Esophagus muscularis mucosa (tissue), 4 donors: Measurements from ENCODE around the gene RIPOR2.

Experiments
- EP300 ChIP-seq: sonication (generic); formaldehyde crosslinking; IDR thresholded peaks from one replicate; pipeline ENCODE4 v1.6.1; 2017; ENCODE audit warnings: antibody characterized with exemption
- POLR2A ChIP-seq: fragments of 450-650 bp; IDR thresholded peaks from one replicate; pipeline ENCODE4 v1.6.1; 2017; ENCODE audit warnings: antibody characterized with exemption, moderate library complexity, mild to moderate bottlenecking, low read depth
- POLR2AphosphoS5 ChIP-seq, 2 donors: sonication (generic); formaldehyde crosslinking; IDR thresholded peaks; one replicate each; pipeline ENCODE4 v1.6.1; 2017; ENCODE audit warnings: antibody characterized with exemption in 2 of 2
- TF ChIP-seq, protein P1 (sequence below), 3 experiments: fragments of 200-600 bp in 2 of 3; fragments of 450-650 bp in 1 of 3; sonication (generic) in 2 of 3; IDR thresholded peaks; one replicate each; pipeline ENCODE4 v1.5.1; 2017 to 2019; ENCODE audit warnings: antibody characterized with exemption in 3 of 3, mild to moderate bottlenecking in 2 of 3, moderate library complexity in 1 of 3

DNA sequence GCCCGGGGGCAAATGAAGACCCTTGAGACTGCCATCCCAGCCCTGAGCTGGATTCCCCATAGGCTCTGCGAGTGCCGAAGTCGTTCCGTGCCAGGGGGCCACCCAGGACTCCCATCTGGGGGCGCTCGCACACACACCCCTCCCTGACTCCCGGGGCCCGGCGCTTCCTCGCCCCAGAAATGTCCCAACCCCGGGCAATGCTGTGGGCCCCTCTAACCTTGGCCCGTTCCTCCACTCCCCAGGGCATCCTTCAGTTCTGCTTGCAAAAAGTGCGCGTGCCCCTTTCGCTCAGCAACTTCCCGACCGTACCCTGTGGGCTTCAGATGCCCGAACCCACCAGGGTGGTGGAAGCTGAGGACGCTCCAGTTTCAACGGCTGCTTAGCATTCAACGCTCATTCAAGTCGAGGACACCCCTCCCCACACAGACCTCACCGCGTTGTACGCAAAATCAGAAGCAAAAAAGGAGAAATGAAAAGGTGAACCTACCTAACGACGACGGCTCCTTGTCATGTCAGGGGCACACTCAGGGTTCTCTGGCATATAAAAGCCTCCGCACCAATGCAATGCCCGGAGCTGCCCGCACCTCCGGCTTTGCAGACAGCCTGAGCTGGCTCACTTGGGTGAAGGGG lies 25.3 kb downstream of the RIPOR2 start:
- TF ChIP-seq EP300 (no peak), POLR2AphosphoS5 (IDR thresholded peaks at IDR 0.05) (no peak), POLR2A (no peak)
- TF ChIP-seq, protein P1, sequence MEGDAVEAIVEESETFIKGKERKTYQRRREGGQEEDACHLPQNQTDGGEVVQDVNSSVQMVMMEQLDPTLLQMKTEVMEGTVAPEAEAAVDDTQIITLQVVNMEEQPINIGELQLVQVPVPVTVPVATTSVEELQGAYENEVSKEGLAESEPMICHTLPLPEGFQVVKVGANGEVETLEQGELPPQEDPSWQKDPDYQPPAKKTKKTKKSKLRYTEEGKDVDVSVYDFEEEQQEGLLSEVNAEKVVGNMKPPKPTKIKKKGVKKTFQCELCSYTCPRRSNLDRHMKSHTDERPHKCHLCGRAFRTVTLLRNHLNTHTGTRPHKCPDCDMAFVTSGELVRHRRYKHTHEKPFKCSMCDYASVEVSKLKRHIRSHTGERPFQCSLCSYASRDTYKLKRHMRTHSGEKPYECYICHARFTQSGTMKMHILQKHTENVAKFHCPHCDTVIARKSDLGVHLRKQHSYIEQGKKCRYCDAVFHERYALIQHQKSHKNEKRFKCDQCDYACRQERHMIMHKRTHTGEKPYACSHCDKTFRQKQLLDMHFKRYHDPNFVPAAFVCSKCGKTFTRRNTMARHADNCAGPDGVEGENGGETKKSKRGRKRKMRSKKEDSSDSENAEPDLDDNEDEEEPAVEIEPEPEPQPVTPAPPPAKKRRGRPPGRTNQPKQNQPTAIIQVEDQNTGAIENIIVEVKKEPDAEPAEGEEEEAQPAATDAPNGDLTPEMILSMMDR (IDR thresholded peaks at IDR 0.05): no peak
